Measurements from ENCODE around the gene DOP1B.

GRCh38 chr21:36200081-36200561 lies 43.5 kb downstream of the DOP1B start:
- TF ChIP-seq, protein P1, sequence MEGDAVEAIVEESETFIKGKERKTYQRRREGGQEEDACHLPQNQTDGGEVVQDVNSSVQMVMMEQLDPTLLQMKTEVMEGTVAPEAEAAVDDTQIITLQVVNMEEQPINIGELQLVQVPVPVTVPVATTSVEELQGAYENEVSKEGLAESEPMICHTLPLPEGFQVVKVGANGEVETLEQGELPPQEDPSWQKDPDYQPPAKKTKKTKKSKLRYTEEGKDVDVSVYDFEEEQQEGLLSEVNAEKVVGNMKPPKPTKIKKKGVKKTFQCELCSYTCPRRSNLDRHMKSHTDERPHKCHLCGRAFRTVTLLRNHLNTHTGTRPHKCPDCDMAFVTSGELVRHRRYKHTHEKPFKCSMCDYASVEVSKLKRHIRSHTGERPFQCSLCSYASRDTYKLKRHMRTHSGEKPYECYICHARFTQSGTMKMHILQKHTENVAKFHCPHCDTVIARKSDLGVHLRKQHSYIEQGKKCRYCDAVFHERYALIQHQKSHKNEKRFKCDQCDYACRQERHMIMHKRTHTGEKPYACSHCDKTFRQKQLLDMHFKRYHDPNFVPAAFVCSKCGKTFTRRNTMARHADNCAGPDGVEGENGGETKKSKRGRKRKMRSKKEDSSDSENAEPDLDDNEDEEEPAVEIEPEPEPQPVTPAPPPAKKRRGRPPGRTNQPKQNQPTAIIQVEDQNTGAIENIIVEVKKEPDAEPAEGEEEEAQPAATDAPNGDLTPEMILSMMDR (IDR thresholded peaks at IDR 0.05), result no peak
- TF ChIP-seq POLR2A (IDR thresholded peaks at IDR 0.05), result no peak

All from Peyer's patch (tissue), 4 donors.